8988T (cell line): Measurements from ENCODE around the gene BRD9.
"Not testable (repeated sequence)": the region's sequence is repeated elsewhere in the genome, so short reads cannot be mapped to it uniquely, and the experiment has no call there.

Experiments
- DNase-seq: peaks from one replicate; pipeline ENCODE4 v3.0.0; 2011

Gene BRD9

GRCh38 chr5:902129-902916, 9.7 kb upstream of the BRD9 start:
- DNase-seq, result no peak

DNA sequence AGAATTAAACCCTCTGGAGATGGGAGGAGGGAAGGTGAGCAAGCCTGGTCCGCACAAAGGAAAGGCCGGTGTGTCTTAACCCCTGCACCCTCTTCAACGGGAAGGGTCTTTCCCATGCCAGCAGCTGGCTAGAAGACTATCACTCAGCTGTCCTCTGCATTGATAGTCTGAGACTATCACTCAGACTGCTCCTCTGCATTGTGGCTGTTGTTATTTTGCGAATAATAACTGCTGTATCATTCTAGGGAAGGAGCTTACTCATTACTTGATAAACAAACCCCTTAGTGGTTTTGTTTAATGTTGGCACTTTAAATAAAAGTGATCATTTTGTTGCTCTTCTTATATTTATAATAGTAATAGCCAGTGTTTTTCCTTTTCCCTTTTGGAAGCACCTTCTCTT, 8.2 kb upstream of the BRD9 start:
- DNase-seq, result no peak

DNA sequence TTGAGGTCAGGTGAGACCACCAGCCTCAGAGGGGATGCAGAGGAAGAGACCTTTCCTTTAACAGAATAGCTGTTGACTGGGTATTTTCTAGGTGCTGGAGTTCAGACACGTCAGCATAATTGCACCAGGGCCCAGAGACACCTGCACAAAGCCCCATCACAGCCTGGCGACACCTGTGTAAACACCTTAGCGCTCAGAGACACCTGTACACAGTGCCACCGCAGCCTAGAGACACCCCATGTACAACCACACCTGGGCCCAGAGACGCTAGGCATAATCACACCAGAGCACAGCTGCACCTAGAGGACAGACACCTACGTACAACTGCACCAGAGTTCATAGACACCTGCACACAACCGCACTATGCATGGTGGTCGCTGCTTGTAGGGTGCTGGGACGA, 1.1 kb upstream of the BRD9 start:
- no peak for DNase-seq

GRCh38 chr5:893137-893506, 521 bp upstream of the BRD9 start:
- DNase-seq, result no peak

DNA sequence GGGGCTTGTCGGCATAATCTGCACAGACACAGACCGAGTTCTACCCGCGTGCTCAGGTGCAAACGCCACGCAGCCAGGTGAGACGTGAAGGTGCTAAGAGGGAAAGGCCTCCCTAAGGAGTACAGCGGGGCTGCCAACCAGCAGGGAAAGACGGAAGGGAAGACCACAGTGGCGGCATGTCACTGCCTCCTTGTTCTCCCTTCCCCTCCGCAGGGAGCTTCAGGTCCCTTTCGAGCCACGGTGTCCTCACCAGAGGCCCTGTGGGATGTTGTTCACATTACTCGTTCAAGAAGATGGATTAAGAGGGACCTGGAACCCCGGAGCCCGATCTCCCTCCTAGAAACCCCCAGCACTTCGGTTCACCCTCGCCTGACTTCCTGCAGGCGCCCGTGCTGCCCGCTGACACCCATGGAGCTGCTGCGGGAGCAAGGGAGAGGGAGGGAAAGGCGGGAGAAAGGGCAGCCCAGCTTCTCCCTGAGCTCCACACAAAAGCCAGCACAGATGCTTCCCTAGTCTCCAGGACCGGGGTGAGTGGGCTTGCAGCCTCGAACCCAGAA, 686 bp downstream of the BRD9 start:
- DNase-seq, result peak; percentile 81

GRCh38 chr5:891117-891836, 1.3 kb downstream of the BRD9 start:
- DNase-seq, result peak; percentile 97

GRCh38 chr5:889075-889710, 3.4 kb downstream of the BRD9 start:
- DNase-seq, result no peak

DNA sequence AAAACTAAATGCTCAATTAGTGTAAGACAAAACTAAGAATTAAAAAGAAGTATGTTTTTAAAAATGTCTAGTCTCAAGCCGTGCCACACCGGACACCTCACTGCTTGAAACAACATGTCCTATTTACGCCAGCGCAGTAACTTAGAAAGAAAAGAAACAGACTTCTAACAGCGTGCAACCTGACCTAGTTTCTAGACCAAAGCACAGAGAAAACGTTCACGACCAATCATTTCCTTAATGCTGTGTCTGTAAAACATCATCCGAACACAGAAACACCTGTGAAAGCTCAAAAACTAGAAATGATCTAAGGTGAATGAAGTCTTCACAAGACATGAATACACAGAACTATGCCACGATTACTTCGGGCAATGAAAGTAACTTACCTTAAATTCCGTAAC, 4.0 kb downstream of the BRD9 start:
- DNase-seq, result no peak

DNA sequence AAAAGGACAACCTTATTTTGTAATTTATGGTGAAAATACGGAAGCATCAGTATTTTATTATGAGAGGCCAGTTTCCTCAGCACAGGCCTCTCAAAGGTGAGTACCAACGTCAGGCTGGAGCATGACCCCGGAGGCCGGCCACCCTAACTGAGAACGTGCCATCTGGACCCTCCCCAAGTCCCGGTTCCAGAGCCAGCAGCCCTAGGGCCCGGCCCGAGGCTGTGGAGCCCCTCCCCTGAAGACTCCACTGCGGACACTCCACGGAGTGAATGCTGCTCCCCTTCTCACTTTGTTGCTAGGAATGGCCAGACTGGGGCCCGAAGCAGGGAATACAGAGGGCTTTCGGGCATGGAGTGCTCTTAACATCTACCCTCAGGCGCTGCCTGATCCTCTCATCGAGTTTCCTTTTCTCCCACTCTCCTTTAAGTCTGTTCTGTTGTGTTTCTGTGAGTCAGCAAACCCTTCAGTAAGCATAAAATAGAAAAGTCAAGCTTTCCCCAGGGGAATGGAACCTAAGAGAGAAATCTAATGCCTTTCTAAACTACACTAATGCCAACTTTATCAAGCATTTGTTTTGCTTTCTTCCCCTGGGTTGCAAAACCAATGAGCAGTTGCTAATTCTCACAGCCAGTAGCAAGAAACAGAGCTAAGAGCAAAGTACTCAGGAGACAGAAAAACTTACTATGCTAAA, 4.5 kb downstream of the BRD9 start:
- no peak for DNase-seq

- DNase-seq, result no peak
These were observed 5.8 kb downstream of the BRD9 start for GRCh38 chr5:886716-887325.

- no peak for DNase-seq
These were observed 6.6 kb downstream of the BRD9 start for GRCh38 chr5:886036-886435.

DNA sequence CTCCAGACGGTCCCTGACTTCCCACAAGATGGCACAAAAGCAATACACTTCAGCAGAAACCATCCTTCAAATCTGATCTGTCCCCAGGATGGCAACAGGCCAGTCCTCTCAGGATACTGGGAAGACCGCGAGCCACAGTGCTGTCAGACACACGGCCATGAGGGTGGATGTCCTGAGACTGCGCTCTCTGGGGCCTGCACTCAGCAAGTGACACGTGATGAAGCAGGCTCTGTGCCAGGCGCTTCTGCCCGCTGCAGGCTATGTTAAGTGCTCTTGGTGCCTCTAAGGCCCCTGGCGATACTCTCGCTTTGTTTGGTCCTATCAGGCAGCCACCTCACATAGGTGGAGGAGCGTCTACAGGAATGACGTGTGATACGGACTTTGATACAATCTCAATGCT, 7.1 kb downstream of the BRD9 start:
- no peak for DNase-seq

- DNase-seq, result no peak
These were observed 7.5 kb downstream of the BRD9 start for GRCh38 chr5:885127-885442.

DNA sequence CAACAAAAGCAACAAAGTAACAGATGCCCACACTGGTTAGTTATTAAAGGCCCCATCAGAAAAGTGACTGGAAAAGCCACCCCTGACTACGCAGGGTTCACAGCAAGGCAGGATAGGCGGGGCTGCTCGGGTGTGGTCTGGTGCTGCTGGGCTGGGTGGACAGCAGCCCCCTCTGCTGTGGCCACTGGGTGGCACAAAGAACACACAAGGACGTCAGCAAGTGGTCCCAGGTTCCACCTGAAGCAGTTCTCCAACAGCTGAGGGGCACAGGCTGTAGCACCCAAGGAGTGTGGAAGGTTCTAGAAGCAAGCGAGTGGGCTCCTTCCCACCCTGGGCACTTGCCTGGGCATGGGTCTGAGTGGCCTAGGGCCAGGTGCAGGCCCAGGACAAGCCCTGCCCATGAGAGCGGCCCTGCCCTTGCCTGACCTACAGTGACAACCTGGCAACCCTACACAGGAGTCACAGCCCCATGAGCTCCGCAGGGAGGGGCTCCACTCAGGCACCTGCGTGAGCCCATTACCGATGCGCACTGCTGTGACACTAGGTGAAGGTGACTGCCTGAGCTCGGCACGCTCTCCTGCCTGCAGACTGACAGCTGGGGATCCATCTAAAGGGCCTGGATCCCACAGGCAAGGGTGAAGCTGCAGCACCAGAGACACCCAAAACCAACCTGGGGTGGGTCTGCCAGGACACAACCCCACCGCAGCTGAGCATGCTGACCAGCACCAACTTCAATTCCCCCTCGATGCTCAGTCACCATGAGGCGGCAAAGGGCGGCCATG, 8.1 kb downstream of the BRD9 start:
- no peak for DNase-seq

DNA sequence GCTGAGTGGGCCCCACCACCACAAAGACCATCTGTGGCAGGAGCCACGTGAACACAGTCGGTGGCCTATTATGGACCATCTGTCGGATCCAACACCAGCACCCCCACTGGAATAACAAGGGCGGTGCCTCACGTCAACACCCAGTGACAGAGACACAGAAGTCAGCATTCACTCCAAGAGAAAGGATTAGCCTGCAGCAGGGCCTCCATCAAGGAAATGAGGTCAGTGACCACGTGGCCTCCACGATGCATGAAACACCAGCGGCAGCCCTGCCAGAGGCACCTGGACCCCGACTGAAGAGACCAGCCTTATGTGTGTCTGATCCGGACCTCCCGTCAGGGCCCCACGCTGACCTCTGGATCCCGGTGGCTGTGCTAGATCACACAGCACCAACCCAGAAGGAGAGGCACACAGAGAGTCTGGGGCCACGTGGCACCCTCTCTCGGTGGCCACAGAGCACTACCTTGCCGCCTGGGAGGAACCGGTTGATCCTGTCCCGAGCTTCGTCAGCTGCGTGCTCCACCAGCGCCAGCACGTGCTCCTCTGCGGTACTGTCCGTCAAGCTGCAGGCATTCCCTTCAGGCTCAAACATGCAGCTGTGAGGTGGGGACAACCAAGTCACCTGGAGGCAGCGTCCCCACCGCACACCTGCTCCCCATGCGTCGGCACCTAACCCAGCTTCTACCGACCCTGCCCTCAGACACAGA, 9.0 kb downstream of the BRD9 start:
- no peak for DNase-seq

DNA sequence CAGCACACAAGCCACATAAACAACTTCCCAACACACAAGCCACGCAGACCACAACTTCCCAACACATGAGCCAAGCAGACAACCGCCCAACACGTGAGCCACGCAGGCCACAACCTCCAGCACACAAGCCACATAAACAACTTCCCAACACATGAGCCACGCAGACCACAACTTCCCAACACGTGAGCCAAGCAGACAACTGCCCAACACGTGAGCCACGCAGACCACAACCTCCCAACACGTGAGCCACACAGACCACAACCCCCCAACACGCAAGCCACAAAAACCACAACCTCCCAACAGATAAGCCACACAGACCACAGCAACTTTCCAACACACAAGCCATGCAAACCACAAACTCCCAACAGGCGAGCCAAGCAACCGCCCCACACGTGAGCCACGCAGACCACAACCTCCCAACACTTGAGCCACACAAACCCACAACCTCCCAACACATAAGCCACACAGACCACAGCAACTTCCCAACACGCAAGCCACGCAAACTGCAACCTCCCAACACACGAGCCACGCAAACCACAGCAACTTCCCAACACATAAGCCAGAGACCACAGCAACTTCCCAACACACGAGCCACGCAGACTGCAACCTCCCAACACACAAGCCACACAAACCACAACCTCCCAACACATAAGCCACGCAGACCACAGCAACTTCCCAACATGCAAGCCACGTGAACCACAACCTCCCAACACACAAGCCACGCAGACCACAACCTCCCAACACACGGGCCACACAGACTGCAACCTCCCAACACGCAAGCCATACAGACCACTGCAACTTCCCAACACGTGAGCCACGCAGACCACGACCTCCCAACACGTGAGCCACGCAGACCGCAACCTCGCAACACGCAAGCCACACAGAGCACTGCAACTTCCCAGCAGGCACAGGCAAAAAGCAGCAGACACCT, 10.1 kb downstream of the BRD9 start:
- no peak for DNase-seq

GRCh38 chr5:881551-881935, 11.1 kb downstream of the BRD9 start:
- no peak for DNase-seq

DNA sequence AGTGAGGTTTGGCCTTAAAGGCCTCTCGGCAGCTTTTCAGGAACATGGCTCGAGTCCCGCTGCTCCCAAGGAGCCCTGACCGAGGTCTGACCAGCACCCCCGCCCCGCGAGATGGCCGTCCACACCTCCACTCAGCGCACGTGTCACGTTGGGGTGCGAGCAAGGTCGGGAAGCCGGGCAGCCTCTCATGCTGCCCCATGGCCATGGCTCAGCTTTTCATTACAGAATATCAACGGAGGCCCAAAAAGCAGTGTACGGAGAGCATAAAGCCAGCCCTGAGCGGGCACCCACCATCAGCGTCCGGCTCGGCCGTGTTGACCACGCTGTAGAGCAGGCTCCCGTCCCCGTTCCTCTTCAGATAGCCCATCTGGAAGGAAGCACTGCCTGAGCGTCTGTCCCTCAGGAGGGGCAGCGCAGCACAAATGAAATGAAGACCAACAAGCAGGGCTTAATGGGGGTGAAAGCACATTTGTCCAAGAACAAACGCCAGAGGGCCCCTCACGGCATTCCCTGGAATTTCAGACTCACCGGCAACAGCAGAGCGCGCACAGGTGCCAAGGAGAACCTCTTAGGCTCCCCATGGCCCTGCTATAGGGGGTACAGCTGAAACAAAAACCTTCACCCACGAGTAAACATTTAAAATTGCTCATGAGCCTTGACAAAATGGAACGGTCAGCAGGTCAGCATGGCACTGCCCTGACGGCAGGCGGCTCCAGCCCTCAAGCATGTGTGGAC, 11.6 kb downstream of the BRD9 start:
- no peak for DNase-seq

DNA sequence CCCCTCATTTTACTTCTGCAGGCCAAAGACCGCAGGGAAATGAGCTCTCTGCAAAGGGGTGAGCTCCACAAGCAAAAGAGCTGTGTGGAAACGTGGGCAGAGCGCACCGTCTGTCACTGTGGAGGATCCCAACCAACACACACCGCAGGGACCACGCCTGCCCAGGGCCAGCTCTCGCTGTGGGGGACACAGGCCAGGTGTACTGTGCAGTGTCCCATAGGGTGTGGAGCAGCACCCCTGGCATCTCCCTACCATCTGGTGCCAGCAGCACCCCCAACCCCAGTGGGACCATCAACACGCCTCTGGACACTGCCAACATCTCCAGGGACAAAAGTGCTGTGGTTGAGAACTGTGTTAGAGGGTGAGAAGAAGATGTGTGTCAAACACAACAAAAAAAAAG, 13.9 kb downstream of the BRD9 start:
- not testable (repeated sequence) for DNase-seq

- no peak for DNase-seq
These were observed 14.5 kb downstream of the BRD9 start for GRCh38 chr5:878125-878524.
